Activated CD4-positive, CD25-positive, alpha-beta regulatory T cell treated with anti-CD3 and anti-CD28 coated beads, Interleukin-2, amount 50 U/mL, for 72 hours (primary cell): ENCODE results near the gene KRT40.

Experiments
- DNase-seq: peaks from one replicate; pipeline ENCODE4 v3.0.0; 2021

KRT40 gene

GRCh38 chr17:40995116-40995515, 11.0 kb upstream of the KRT40 start:
- DNase-seq = no peak

GRCh38 chr17:40993839-40994238, 9.7 kb upstream of the KRT40 start, which contains the start of gene KRTAP3-3:
KRTAP3-3 (minus strand) TSS chr17:40994164; CDS start chr17:40994097, 67 bp downstream.
- no peak for DNase-seq

- no peak for DNase-seq
Measured at GRCh38 chr17:40993084-40993483, 9.0 kb upstream of the KRT40 start.

GRCh38 chr17:40992666-40993065, 8.5 kb upstream of the KRT40 start:
- no peak for DNase-seq

DNA sequence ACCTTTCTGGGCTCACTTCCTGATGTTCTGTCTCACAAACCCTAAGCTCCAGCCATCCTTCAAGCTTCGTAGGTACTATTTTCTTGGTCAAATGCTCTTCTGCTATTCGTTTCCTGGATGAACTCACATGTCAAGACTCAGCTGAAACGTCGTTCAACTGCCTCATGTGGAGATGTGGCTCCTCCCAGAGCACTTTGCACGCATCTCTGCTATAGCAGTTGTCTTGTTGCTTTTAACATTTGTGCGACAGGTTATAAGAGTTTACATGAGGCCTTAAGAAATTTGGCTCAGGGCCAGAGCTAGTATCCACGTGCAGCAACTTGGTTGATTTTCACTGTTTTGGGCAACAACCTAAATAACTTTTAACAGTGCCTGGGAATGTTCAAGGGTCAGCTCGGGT, 2.8 kb upstream of the KRT40 start:
- no peak for DNase-seq

- DNase-seq = no peak
Measured at GRCh38 chr17:40981115-40981514, 3.0 kb downstream of the KRT40 start.

DNA sequence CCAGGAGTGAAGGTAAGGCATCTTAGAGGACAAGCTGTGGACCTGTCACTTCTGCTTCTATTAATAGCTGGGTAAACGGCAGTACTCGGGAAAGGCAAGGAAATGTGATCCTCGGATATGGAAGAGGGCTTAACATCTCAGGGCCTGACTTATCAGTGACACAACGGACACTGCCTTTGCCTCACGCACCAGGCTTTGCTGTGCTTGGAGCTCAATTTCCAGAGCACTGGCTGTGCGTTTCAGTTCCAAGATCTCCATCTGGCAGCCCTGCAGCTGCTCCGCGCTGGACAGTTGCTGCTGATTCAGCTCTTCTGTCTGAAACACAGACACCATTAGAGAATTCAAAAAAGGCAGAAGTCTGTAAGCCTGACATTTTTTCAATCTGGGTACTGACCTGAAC, 3.5 kb downstream of the KRT40 start:
- no peak for DNase-seq

DNA sequence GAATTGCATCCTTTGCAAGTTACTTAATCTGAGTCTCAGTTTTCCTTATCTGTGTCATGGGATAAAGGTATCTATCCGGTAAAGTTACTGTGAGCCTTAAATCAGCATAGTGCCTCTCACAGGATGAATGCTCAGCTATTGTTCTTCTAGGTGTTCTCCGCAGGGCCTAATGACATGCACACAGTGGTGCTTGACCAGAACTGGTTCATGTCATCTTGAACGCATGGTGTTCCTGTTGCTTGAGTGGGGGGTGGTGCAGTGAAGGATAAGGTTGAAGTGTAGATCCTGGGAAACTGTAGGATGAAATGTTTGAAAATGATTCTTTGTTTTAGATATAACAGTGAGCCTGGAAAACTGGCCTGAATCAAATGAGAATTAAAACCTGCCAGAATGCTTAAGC, 4.0 kb downstream of the KRT40 start:
- DNase-seq = no peak

DNA sequence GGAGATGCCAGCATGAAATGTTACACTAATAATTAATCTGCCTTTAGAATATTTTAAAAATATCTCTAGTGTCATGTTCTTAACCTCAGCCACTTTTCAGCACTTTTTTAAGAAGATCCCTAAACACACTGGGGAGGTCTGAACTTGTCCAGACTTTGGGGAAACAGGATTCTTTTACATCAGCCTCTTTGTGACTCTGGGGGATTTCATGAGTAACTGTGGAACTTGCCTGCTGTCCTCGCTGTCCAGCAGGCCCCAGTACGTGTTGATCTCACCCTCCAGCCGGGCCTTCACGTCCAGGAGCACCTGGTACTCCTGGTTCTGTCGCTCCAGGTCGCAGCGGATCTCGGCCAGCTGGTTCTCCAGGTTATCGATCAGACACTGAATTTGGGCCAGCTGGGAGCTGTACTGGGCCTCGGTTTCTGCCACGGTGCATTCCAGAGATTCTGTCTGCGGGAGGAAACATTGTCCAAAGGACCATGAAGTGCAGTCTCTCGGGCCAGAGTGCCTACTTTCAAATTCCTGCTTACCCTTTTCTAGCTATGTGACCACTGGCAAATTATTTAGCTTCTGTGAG, 5.5 kb downstream of the KRT40 start:
- no peak for DNase-seq

- no peak for DNase-seq
Measured at GRCh38 chr17:40975516-40975915, 8.6 kb downstream of the KRT40 start.

- DNase-seq = no peak
Measured at GRCh38 chr17:40974366-40974765, 9.8 kb downstream of the KRT40 start.

DNA sequence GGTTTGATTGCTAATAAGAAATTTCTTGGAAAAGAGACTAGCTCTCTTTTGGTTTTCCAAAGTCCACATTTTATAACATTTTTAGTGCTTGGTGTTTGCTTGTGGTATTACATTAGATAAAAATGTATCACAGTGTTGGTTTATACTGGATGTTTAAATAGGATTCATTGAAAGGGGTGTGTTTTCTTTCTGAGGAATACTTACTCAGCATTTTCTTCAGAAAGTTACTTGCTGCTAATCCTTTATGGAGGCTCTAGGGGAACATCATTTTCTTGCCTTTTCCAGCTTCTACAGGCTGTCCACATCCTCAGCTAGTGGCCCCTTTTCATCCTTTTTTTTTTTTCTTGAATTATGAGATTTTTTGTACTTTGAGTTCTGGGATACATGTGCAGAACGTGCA, 16.5 kb downstream of the KRT40 start:
- DNase-seq = no peak

- DNase-seq = no peak
Measured at GRCh38 chr17:40966848-40967247, 17.3 kb downstream of the KRT40 start, which contains the start of gene KRT39. KRT39 (minus strand) TSS chr17:40966948; CDS start chr17:40966856, 92 bp downstream.

- DNase-seq = no peak
Measured at GRCh38 chr17:40963838-40964237, 20.3 kb downstream of the KRT40 start.

GRCh38 chr17:40962059-40962561, 22.0 kb downstream of the KRT40 start:
- no peak for DNase-seq

GRCh38 chr17:40961591-40961990, 22.5 kb downstream of the KRT40 start:
- DNase-seq = no peak

DNA sequence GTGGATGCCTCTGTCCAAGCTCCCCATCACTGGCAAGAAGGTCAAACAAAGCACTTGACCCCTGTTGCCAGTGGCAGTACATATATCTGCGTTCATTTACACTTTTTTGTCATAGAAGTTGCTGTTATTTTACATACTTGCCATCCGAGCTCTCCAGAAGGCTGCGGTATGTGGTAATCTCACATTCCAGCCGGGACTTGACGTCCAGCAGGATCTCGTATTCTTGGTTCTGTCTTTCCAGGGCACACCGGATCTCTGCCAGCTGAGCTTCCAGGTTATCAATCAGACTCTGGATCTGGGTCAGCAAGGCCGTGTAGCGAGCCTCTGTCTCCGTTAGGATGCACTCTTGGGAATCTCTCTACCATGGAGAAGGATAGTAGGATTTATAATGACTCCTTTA, 24.0 kb downstream of the KRT40 start:
- DNase-seq = no peak

- DNase-seq = no peak
Measured at GRCh38 chr17:40958086-40958953, 25.8 kb downstream of the KRT40 start.

DNA sequence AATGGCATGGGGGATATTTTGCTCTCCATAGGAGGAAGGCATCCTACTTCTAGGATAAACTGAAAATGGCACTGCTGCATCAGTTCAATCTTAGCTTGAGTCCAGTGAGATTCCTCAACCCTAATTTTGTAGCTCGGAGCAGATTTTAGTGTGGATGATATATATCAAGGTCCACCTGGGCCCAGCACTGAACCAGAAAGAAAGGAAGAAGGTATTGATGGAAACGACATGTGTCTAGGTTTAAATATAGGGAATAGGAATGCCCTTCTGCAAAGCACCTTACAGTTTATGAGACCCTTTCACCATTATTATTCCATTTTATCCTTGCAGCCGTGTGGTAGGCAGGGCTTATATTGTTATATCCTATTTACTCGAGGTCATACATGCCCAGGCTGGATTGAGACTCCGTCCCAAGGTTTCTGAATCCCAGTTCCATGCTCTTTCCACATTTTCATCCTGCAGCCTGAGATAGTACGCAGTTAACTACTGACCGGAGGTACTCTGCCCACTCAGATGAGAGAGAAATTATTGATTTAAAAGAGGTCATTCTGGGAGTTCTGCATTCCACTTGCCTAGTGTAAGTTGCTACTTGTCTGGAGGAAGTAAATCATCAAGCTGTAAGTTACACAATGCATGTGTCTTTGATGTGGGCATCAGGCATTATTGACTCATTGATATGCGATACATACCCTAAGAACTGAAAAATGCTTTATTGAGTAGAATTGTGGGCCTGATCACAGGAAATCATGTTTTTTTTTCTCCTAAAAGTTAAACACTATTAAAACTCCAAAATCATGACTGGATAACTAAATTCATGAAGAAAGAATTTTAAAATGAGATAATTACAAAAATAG, 27.5 kb downstream of the KRT40 start:
- no peak for DNase-seq

- DNase-seq = no peak
Measured at GRCh38 chr17:40953881-40954280, 30.2 kb downstream of the KRT40 start.

- no peak for DNase-seq
Measured at GRCh38 chr17:40952661-40953060, 31.5 kb downstream of the KRT40 start.

- no peak for DNase-seq
Measured at GRCh38 chr17:40952154-40952553, 32.0 kb downstream of the KRT40 start.

DNA sequence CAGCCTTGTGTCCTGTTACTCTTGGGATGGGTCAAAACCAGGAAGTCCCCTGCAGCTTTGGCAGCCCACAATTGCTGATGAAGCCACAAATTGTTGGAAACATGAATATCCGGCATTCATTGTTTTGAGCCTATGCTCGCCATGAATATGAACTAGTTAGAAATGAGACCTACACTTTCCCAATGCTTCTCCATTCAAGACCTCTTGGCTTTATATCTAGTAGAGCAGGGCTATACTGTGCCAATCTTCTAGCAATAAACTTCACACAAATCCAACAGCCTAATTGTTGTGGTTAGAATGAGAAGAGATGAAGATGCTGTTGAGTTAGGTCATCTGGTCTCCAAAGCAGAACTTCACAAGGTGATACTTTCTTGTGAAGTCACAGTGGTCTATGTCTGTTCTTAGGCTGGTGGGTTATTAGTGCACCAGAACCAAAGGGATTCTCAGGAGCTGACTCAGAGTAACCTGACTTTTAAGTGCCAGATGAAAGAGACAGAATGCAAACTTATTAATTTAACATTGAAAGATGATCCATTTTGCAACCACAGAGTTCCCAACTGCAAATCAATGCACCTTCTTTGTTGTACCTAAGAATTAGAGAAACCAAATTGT, 33.0 kb downstream of the KRT40 start:
- no peak for DNase-seq
